Esophagus mucosa (tissue), 1 donor: ENCODE results near the gene TRABD2A. TPM values are rescaled to one million over a fixed set of nuclear protein-coding genes. Genes with fewer than 3 reads are reported as not detected.
"Not testable (repeated sequence)": the region's sequence is repeated elsewhere in the genome, so short reads cannot be mapped to it uniquely, and the experiment has no call there.

Experiments used
- ATAC-seq: fragments of 200-7000 bp; cut with Tn5 transposase; one replicate; pipeline ENCODE4 v1.9.1; 2020
- total RNA-seq: library from RNA; stranded (reverse); gene quantifications from one replicate; pipeline ENCODE4 v1.2.4, GENCODE V29; 2023
- donor health status: DM: yes; HTN: yes; CAD: no.

The TRABD2A gene
- total RNA-seq, 1 donor from 2014 or later, result 0.24 TPM

DNA sequence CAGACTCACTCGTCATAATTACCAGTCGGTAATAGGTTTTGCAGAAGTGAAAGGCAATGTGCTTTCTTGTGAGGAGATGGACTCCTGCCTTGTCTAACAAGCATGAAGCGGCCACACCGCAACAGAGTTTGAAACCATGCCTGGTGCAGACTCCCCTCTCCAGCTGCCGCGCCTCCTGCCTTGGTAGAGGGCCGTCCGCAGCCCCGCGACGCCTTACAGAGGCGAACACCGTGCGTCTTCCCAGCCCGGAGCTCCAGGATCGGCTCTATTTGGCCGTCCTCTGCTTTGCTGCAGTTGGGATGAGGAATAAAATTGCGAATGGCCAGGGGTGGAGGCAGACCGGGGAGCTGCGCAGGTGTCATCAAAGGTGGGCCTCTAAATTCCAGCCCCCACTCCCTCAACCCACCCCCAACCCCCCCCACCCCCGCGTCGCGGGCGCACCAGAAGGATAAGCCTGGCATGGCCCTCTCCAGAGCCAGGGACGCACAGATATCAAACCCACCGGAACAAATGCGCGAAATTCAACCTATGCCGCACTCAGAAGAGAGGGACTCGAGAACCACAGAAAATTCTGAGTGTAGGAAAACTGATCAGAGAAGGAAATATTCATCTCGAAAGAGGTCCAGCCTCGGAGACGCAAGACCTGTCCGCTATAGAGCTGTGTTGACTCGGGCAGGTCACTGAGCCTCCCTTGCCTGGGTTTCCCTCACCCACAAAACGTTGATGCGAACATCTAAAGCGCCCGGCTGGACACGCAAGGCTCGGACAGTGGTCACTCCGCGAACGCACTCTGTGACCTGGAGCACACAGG lies 1.1 kb downstream of the TRABD2A start:
- peak; percentile 28 for ATAC-seq

DNA sequence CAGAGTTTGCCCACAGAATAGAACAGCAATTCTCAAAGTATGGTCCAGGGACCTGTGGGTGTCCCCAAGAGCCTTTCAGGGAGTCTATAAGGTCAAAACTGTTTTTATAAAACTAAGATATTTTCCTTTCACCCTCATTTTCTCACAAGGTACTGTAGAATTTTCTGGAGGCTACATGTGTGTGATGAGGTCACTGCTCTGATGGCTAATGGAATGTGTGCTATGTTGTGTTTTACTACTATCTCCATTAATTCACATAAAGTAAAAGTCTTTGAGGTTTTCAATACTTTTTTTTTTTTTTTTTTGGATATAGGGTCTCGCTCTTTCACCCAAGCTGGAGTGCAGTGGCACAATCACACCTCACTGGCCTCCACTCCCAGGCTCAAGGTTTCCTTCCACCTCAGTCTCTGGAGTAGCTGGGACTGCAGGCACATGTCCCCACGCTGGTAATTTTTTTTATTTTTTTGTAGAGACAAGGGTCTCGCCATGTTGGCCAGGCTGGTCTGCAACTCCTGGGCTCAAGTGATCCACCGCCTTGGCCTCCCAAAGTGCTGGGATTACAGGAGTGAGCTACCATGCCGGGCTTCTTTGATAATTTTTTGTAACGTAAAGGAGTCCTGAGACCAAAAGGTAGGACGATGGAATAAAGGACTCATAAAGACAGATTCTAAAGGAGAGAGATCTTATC lies 1.8 kb downstream of the TRABD2A start:
- no peak for ATAC-seq

- no peak for ATAC-seq
Measured at GRCh38 chr2:84878459-84878858, 2.4 kb downstream of the TRABD2A start.

DNA sequence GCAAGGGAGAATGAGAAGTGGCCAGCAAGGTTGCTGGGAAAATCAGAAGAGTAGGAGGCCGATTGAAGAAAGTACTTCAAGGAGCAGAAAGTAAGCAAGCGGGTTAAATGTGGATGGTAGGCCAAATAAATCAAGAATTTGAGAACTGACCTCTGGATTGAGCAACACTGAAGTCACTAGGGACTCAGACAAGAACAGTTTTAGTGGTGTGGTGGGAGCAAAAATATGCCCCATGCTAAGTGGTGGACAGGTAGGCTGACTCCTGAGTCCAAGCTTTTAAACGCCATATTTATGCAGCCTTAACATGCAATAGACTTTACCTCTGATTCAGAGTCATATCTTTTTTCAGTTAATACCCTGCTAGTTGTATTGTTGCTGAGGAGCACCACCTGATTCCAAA lies 4.5 kb downstream of the TRABD2A start:
- ATAC-seq, result no peak

- not testable (repeated sequence) for ATAC-seq
Measured at GRCh38 chr2:84875619-84876018, 5.3 kb downstream of the TRABD2A start.

DNA sequence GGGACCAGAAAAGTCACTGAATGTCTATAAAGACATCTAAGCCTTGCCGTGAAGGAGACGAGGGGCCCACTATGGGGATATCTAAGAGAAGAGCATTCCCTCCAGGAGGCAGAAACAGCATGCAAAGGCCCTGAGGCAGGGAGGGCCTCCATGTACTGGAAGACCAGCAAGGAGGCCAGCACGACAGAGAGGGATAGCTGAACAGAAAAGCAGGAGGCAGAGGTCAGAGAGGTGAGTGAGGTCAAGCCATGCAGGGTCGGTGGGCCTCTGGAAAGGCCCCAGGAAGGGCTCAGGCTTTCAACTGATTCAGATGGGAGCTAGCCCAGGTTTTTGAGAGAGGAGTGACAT lies 5.7 kb downstream of the TRABD2A start:
- ATAC-seq, result no peak

- no peak for ATAC-seq
Measured at GRCh38 chr2:84874381-84875212, 6.3 kb downstream of the TRABD2A start.

- ATAC-seq, result no peak
Measured at GRCh38 chr2:84873350-84873749, 7.5 kb downstream of the TRABD2A start.

- ATAC-seq, result not testable (repeated sequence)
Measured at GRCh38 chr2:84872691-84873090, 8.2 kb downstream of the TRABD2A start.

DNA sequence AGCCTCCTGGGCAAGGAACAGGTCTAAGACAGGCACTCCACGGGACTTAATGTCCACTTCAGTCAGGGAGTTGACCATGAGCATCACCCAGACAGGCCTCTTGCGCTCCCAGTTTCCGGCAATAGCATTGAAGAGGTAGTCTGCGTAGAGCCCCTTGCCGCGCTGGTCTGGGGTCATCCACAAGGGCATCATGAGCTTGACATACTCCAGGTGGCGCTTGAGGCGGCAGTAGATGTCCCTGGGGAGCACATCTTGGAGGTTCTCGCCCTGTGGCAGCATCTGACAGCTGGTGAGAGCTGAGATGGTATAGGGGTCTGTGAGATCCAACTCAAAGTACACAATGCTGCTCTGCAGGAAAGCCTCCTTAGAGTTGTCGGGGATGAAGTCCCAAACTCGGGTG lies 10.6 kb downstream of the TRABD2A start:
- peak; percentile 18 for ATAC-seq

DNA sequence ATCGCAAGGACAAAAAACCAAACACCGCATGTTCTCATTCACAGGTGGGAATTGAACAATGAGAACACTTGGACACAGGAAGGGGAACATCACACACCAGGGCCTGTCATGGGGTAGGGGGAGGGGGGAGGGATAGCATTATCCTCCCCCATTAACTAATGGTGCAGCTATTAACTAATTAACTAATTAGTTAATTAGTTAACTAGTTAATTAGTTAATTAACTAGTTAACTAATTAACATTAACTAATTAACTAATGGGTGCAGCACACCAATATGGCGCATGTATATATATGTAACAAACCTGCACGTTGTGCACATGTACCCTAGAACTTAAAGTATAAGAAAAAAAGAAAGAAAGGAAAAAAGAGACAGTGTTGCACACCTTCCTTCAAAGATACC lies 12.6 kb downstream of the TRABD2A start:
- ATAC-seq, result not testable (repeated sequence)

GRCh38 chr2:84866122-84866521 lies 14.8 kb downstream of the TRABD2A start:
- no peak for ATAC-seq

GRCh38 chr2:84865181-84865783 lies 15.6 kb downstream of the TRABD2A start:
- ATAC-seq, result no peak

GRCh38 chr2:84862006-84862405 lies 18.9 kb downstream of the TRABD2A start:
- ATAC-seq, result no peak

DNA sequence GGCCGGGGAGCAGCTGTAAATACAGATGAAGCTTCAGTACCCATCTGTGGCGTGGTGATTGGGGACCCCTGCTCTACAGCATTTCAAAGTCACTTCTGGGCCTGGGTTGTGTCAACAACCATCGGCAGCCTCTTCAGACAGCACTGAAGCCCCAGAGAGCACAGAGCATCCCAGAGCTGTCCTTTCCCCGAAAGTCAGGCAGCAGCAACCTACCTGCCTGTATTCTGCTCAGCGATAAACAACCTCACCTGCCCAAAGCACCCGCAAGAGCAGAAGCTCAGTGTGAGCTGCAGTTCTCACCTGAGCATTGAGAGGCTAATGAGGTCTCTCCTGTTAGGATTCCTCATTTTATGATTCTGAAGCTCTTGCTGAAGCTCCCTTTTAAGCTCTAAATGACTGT lies 19.3 kb downstream of the TRABD2A start:
- ATAC-seq, result no peak

DNA sequence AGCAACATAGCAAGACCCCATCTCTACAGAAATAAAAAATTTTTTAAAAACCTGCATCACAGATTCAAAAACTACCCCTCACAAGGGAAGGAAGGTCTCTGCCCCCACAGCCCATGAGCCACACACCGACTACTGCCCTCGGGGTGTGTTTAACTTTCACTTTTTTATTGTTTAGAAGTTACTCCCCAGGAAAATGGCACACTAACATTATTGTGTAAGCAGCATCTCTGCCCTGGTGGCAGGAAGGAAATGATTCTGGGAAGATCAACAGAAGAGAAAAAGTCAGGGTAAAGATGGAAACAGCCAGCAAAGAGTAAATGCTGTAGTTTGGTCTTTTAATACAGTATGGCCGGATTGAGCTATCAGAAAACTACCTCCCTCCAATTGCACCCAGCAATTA lies 21.9 kb downstream of the TRABD2A start:
- ATAC-seq, result no peak

GRCh38 chr2:84858123-84858522 lies 22.8 kb downstream of the TRABD2A start:
- ATAC-seq, result no peak

GRCh38 chr2:84857566-84857965 lies 23.3 kb downstream of the TRABD2A start:
- ATAC-seq, result no peak

DNA sequence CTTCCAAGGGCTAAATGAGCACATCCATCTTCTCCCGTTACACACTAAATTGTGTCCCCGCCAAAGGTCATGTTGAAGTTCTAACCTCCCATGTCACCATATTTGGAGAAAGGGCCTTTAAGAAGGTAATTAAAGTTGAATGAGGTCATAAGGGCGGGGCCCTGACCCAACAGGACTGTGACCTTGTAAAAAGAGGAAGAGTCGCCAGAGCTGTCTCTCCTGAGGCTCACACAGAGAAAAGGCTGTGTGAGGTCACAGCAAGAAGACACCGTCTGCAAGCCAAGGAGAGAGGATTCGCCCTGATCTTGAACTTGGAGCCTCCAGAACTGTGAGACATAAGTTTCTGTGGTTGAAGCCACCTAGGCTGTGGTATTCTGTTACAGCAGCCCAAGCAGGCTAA lies 24.1 kb downstream of the TRABD2A start:
- no peak for ATAC-seq

- no peak for ATAC-seq
Measured at GRCh38 chr2:84855731-84856130, 25.2 kb downstream of the TRABD2A start.

DNA sequence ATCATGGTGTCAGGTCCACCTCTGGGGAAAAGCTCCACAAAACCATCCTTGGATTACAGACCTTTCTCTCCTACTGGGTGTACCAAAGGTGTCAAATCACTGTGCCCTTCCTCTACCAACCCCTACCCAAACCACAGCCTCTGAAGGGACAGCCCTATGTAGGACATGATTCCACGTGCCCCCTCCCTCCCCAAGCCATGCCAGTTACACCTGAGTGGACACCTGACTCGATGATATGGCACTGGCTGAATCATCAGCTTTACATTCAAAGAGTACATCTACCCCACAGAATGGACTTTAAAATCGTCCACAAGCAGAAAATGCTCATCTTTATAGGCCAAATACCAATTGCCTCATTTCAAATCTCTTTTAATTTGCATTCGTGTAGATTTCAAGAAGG lies 26.0 kb downstream of the TRABD2A start:
- ATAC-seq, result no peak

GRCh38 chr2:84851876-84852275 lies 29.0 kb downstream of the TRABD2A start:
- ATAC-seq, result no peak

DNA sequence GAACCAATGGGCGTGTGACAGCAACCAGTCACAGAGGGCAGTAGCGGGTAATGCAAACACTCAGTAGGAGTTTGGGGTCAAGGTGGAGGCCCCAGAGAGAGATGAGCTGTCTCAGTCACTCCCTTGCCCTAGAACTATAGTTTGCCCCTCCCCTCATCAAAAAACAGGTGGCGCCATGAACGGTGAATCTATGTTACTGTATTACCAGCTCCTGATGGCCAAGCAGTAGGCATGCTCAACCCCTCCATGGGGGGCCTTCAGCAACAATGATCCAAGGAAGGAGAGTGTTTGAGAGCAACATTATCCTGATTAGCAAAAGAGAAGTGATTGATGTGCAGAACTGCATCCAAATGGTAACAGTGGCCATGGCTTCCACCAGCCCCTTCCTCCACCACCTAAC lies 30.4 kb downstream of the TRABD2A start:
- ATAC-seq, result no peak
